AG04450 (cell line): ENCODE measurements around the gene TRRAP. TPM values are rescaled to one million over a fixed set of nuclear protein-coding genes. Genes with fewer than 3 reads are reported as not detected.
"Not testable (repeated sequence)": the region's sequence is repeated elsewhere in the genome, so short reads cannot be mapped to it uniquely, and the experiment has no call there.

Experiments used
- CTCF ChIA-PET: fragments of 300-600, 350-600 bp; formaldehyde crosslinking; extraction: SDS; loops from one replicate; lab custom pipeline; 2022; ENCODE audit warnings: antibody characterized with exemption, inconsistent platforms; lab: Charles Lee
- POLR2A ChIA-PET: fragments of 350-600 bp; formaldehyde crosslinking; extraction: SDS; loops from one replicate; lab custom pipeline; 2021; ENCODE audit warnings: antibody characterized with exemption, inconsistent platforms; lab: Yijun Ruan, JAX
- DNase-seq: peaks from one replicate; pipeline ENCODE4 v3.0.0-alpha.2; 2011; ENCODE audit warnings: low read depth, low spot score
- H3K27ac ChIP-seq: one replicate; pipeline ENCODE4 v1.5.1; 2012; ENCODE audit warnings: low read depth, low read length, control low read depth
- H3K27me3 ChIP-seq: one replicate; pipeline ENCODE4 v1.6.0; 2012; ENCODE audit warnings: low read length; ENCODE audit not compliant: control insufficient read depth, insufficient read depth
- H3K4me3 ChIP-seq: 2 replicates; pipeline ENCODE4 v1.5.1; 2011; ENCODE audit warnings: mild to moderate bottlenecking, low read depth, low read length, control low read depth
- H3K9me3 ChIP-seq: 2 replicates; pipeline ENCODE4 v1.5.1; 2012; ENCODE audit warnings: low read length; ENCODE audit not compliant: control insufficient read depth, insufficient read depth
- CTCF ChIP-seq: IDR thresholded peaks from 2 replicates; pipeline ENCODE4 v1.5.1; 2011; ENCODE audit warnings: low read depth, low read length, control low read depth, inconsistent platforms
- polyA plus RNA-seq: library from polyadenylated mRNA; depleted of rRNA; stranded (reverse); fragments of >200 nt; gene quantifications from 2 replicates; pipeline ENCODE4 v1.2.3, GENCODE V29; 2011

The TRRAP gene
- polyA plus RNA-seq, 1 experiment: 20.6 TPM

- Histone ChIP-seq H3K27me3 (no peaks in the 10 kb centered on the region), H3K4me3 (no peak overlapping the region), H3K27ac (peak overlapping the region; percentile 61), H3K9me3 (no peaks in the 10 kb centered on the region)
- DNase-seq: no peak
- ChIA-PET POLR2A (interaction anchor here (0.9 kb wide), 1 partner anchor 26 kb away, joined by 3 read pairs; no protein-coding TSS in a partner anchor), CTCF (interaction anchor here (0.6 to 4.1 kb wide), 27 partner anchors 10 to 1052 kb away, joined by 3 to 58 read pairs (median 4); partner anchors contain the start of genes TMEM130 and TRRAP)
- peak; percentile 99 for TF ChIP-seq CTCF
Observed at GRCh38 chr7:98841179-98841997, 36.9 kb upstream of the TRRAP start.

- H3K27me3 ChIP-seq, H3K4me3 ChIP-seq, H3K9me3 ChIP-seq, DNase-seq, POLR2A ChIA-PET, H3K27ac ChIP-seq: not testable (repeated sequence)
- CTCF ChIA-PET: interaction anchor here (0.6 to 4.1 kb wide), 16 partner anchors 10 to 1052 kb away, joined by 3 to 58 read pairs (median 4); partner anchors contain the start of gene TRRAP
Observed at GRCh38 chr7:98842552-98842951, 35.8 kb upstream of the TRRAP start.

- DNase-seq: no peak
- no peak for TF ChIP-seq CTCF
- H3K27me3 ChIP-seq: no peaks in the 10 kb centered on the region
- H3K9me3 ChIP-seq: peaks cover 19% of the 10 kb centered on the region
- POLR2A ChIA-PET: no interaction called here
- no peak overlapping the region for H3K27ac ChIP-seq
- no peak overlapping the region for H3K4me3 ChIP-seq
- CTCF ChIA-PET: interaction anchor here (0.5 to 1.6 kb wide), 2 partner anchors 23 to 29 kb away, joined by 3 to 5 read pairs; partner anchors contain the start of gene TRRAP
Observed at GRCh38 chr7:98848918-98849317, 29.4 kb upstream of the TRRAP start.

- Histone ChIP-seq H3K4me3 (no peak overlapping the region), H3K27ac (peak overlapping the region; percentile 97), H3K9me3 (peaks cover 16% of the 10 kb centered on the region), H3K27me3 (no peaks in the 10 kb centered on the region)
- no peak for DNase-seq
- no peak for TF ChIP-seq CTCF
- ChIA-PET CTCF (interaction anchor here (0.6 to 5.5 kb wide), 3 partner anchors 12 to 20 kb away, joined by 3 to 28 read pairs (median 4); partner anchors contain the start of gene TMEM130), POLR2A (interaction anchor here (0.6 to 1.1 kb wide), 2 partner anchors 12 kb away, joined by 3 to 4 read pairs; no protein-coding TSS in a partner anchor)
Observed at GRCh38 chr7:98852826-98853225, 25.5 kb upstream of the TRRAP start.

- DNase-seq: no peak
- ChIA-PET POLR2A (no interaction called here), CTCF (interaction anchor here (1.5 kb wide), 1 partner anchor 23 kb away, joined by 6 read pairs; the partner anchor contains the start of gene TRRAP)
- Histone ChIP-seq H3K27ac (no peak overlapping the region), H3K27me3 (no peaks in the 10 kb centered on the region), H3K4me3 (no peak overlapping the region), H3K9me3 (no peaks in the 10 kb centered on the region; the same call in 1 of the 2 replicates)
- TF ChIP-seq CTCF: no peak
Observed at GRCh38 chr7:98855610-98856422, 22.5 kb upstream of the TRRAP start.
